Caco-2 (cell line): ENCODE measurements around the gene MNDA. TPM values are rescaled to one million over a fixed set of nuclear protein-coding genes. Genes with fewer than 3 reads are reported as not detected.

Experiments
- BruUV-seq: library from RNA; stranded (reverse); fragments of 400-500 nt; replicated peaks from 2 replicates; lab custom pipeline; 2021; lab: Mats Ljungman, UMichigan
- CTCF ChIA-PET: fragments of 300-600 bp; sonication (Branson Sonifier 250); formaldehyde crosslinking; loops from one replicate; lab custom pipeline; 2022; ENCODE audit warnings: antibody characterized with exemption; lab: Charles Lee
- POLR2A ChIA-PET: fragments of 300-600 bp; sonication (Branson Sonifier 250); formaldehyde crosslinking; loops from one replicate; lab custom pipeline; 2022; ENCODE audit warnings: antibody characterized with exemption; lab: Charles Lee
- DNase-seq, 2 experiments: peaks; one replicate each; pipeline versions ENCODE4 v3.0.0 to v3.0.0-alpha.2; 2020 to 2022
- H3K27me3 ChIP-seq: replicated peaks from 2 replicates; pipeline ENCODE4 v1.6.0; 2011; ENCODE audit warnings: low read length; ENCODE audit not compliant: control insufficient read depth, insufficient read depth
- H3K36me3 ChIP-seq: 2 replicates; pipeline ENCODE4 v1.5.1; 2011; ENCODE audit warnings: low read length; ENCODE audit not compliant: control insufficient read depth, insufficient read depth
- H3K4me1 ChIP-seq: fragments of 250-450 bp; sonication (Bioruptor Pico); 2 replicates; pipeline ENCODE4 v1.5.1; 2020; ENCODE audit warnings: mild to moderate bottlenecking
- H3K4me3 ChIP-seq: 2 replicates; pipeline ENCODE4 v1.5.1; 2011; ENCODE audit warnings: low read depth, mild to moderate bottlenecking, control low read depth, low read length
- H3K9me3 ChIP-seq: fragments of 250-450 bp; sonication (Bioruptor Pico); 2 replicates; pipeline ENCODE4 v1.5.1; 2020; ENCODE audit warnings: mild to moderate bottlenecking, moderate library complexity
- H3K27ac Mint-ChIP-seq: one replicate; pipeline ENCODE4 v1.8.0; 2022; ENCODE audit warnings: mixed read lengths; ENCODE audit not compliant: unreplicated experiment
- H3K27me3 Mint-ChIP-seq: one replicate; pipeline ENCODE4 v1.8.0; 2022; ENCODE audit warnings: mixed read lengths; ENCODE audit not compliant: insufficient read depth, unreplicated experiment
- H3K36me3 Mint-ChIP-seq: one replicate; pipeline ENCODE4 v1.8.0; 2022; ENCODE audit warnings: mild to moderate bottlenecking, mixed read lengths; ENCODE audit not compliant: insufficient read depth, unreplicated experiment
- H3K4me1 Mint-ChIP-seq: one replicate; pipeline ENCODE4 v1.8.0; 2022; ENCODE audit warnings: low read depth, mixed read lengths; ENCODE audit not compliant: unreplicated experiment
- H3K4me3 Mint-ChIP-seq: one replicate; pipeline ENCODE4 v1.8.0; 2022; ENCODE audit warnings: mild to moderate bottlenecking, moderate library complexity, mixed read lengths; ENCODE audit not compliant: unreplicated experiment
- H3K9me3 Mint-ChIP-seq: one replicate; pipeline ENCODE4 v1.8.0; 2022; ENCODE audit warnings: mixed read lengths; ENCODE audit not compliant: unreplicated experiment
- CTCF ChIP-seq, 2 experiments: fragments of 200-600 bp in 1 of 2; IDR thresholded peaks; 1 replicate in 1 of 2; 2 replicates in 1 of 2; pipeline versions ENCODE4 v1.5.1 to v1.8.0; 2011 to 2022; ENCODE audit warnings: antibody characterized with exemption in 1 of 2, control low read depth in 1 of 2, inconsistent platforms in 1 of 2, low read depth in 1 of 2, low read length in 1 of 2, mild to moderate bottlenecking in 1 of 2, moderate library complexity in 1 of 2; ENCODE audit not compliant: insufficient read depth in 1 of 2, severe bottlenecking in 1 of 2, unreplicated experiment in 1 of 2
- intact Hi-C: fragments of 100-400 bp; cut with micrococcal nuclease; formaldehyde crosslinking; loops from one replicate; pipeline ENCODE4 v1.10.0; 2022; ENCODE audit not compliant: unreplicated experiment
- total RNA-seq: library from RNA; stranded (reverse); gene quantifications from 2 replicates; pipeline ENCODE4 v1.2.3, GENCODE V29; 2022

The MNDA gene
- total RNA-seq, 1 experiment from 2014 or later: not detected

- BruUV-seq: no TSS peak
- DNase-seq: no peak
- POLR2A ChIA-PET: no interaction called here
- no peaks in the 10 kb centered on the region for H3K36me3 Mint-ChIP-seq
- CTCF ChIA-PET: no interaction called here
- H3K4me3 Mint-ChIP-seq: no peak overlapping the region
- H3K4me1 ChIP-seq: no peaks in the 10 kb centered on the region
- H3K27me3 ChIP-seq: no peaks in the 10 kb centered on the region
- peaks cover 2% of the 10 kb centered on the region for H3K27me3 Mint-ChIP-seq
- no peaks in the 10 kb centered on the region for H3K36me3 ChIP-seq
- H3K4me3 ChIP-seq: no peak overlapping the region
- no peaks in the 10 kb centered on the region for H3K9me3 ChIP-seq
- TF ChIP-seq CTCF (IDR thresholded peaks at IDR 0.05; ENCODE audit: insufficient read depth in 1 of 2, low read depth in 1 of 2, low read length in 1 of 2, severe bottlenecking in 1 of 2, unreplicated experiment in 1 of 2): no peak
- intact Hi-C loops: no loop called here
- no peaks in the 10 kb centered on the region for H3K9me3 Mint-ChIP-seq
- H3K4me1 Mint-ChIP-seq: no peaks in the 10 kb centered on the region
- no peak overlapping the region for H3K27ac Mint-ChIP-seq
Measured at GRCh38 chr1:158809256-158809655, 21.9 kb upstream of the MNDA start.

- Mint-ChIP-seq H3K27me3 (peaks cover 2% of the 10 kb centered on the region), H3K9me3 (no peaks in the 10 kb centered on the region), H3K27ac (no peak overlapping the region), H3K36me3 (no peaks in the 10 kb centered on the region), H3K4me1 (no peaks in the 10 kb centered on the region), H3K4me3 (no peak overlapping the region)
- ChIA-PET CTCF (no interaction called here), POLR2A (no interaction called here)
- Histone ChIP-seq H3K4me1 (no peaks in the 10 kb centered on the region), H3K36me3 (no peaks in the 10 kb centered on the region), H3K9me3 (no peaks in the 10 kb centered on the region), H3K4me3 (no peak overlapping the region), H3K27me3 (no peaks in the 10 kb centered on the region)
- no peak for TF ChIP-seq CTCF (IDR thresholded peaks at IDR 0.05; ENCODE audit: insufficient read depth in 1 of 2, low read depth in 1 of 2, low read length in 1 of 2, severe bottlenecking in 1 of 2, unreplicated experiment in 1 of 2)
- no TSS peak for BruUV-seq
- DNase-seq: no peak
- intact Hi-C loops: no loop called here
Measured at GRCh38 chr1:158809862-158810261, 21.3 kb upstream of the MNDA start.

- CTCF ChIA-PET: no interaction called here
- no peaks in the 10 kb centered on the region for H3K36me3 ChIP-seq
- no peaks in the 10 kb centered on the region for H3K27me3 ChIP-seq
- no peak for DNase-seq
- no TSS peak for BruUV-seq
- Mint-ChIP-seq H3K27me3 (peaks cover 2% of the 10 kb centered on the region), H3K36me3 (no peaks in the 10 kb centered on the region), H3K9me3 (no peaks in the 10 kb centered on the region), H3K27ac (no peak overlapping the region), H3K4me1 (no peaks in the 10 kb centered on the region), H3K4me3 (no peak overlapping the region)
- H3K9me3 ChIP-seq: no peaks in the 10 kb centered on the region
- POLR2A ChIA-PET: no interaction called here
- intact Hi-C loops: no loop called here
- no peaks in the 10 kb centered on the region for H3K4me1 ChIP-seq
- TF ChIP-seq CTCF (IDR thresholded peaks at IDR 0.05; ENCODE audit: insufficient read depth in 1 of 2, low read depth in 1 of 2, low read length in 1 of 2, severe bottlenecking in 1 of 2, unreplicated experiment in 1 of 2): no peak
- H3K4me3 ChIP-seq: no peak overlapping the region
Measured at GRCh38 chr1:158810311-158810710, 20.8 kb upstream of the MNDA start.
